Measurements from ENCODE around the gene CIDEA. TPM values are rescaled to one million over a fixed set of nuclear protein-coding genes. Genes with fewer than 3 reads are reported as not detected.

Gene CIDEA
- total RNA-seq, 1 experiment from 2014 or later = 0.50 TPM

DNA sequence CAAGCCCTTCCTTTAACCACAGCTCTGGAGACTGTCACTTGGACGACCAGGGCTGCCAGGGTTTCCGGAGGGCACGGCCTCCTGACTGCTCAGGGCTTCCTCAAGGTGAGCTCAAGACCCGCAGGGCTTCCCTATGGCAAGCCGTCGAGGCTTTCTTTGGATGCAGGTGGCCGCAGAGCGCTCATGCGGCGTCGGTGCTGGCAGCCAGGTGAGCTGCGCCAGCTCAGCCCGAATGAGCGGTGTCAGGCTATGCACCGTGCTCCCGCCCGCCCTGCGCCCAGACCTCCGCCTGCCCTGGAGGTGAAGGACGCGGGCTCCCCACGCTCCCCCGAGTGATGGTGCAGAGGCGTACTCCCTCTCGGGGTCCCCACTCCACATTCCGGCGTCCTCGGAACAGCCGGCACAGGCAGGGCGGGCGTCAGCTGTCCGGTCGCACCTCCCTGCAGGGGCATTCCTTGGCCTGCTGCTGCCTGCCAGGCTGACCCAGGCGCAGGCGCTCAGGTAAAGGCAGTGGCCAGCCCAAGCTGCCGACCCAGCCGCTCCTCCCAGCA, 33.0 kb downstream of the CIDEA start (continued):
- TF ChIP-seq ZNF263 (CRISPR knock-in tag; IDR thresholded peaks at IDR 0.05; ENCODE audit: low read depth) = peak; percentile 54; the same call in 1 of the 2 replicates
- TF ChIP-seq FOXJ3 (CRISPR knock-in tag; IDR thresholded peaks at IDR 0.05; ENCODE audit: borderline replicate concordance) = no peak
- TF ChIP-seq, protein P1, sequence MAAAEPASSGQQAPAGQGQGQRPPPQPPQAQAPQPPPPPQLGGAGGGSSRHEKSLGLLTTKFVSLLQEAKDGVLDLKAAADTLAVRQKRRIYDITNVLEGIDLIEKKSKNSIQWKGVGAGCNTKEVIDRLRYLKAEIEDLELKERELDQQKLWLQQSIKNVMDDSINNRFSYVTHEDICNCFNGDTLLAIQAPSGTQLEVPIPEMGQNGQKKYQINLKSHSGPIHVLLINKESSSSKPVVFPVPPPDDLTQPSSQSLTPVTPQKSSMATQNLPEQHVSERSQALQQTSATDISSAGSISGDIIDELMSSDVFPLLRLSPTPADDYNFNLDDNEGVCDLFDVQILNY (CRISPR knock-in tag; IDR thresholded peaks at IDR 0.05) = no peak
- TF ChIP-seq NR1H2 (CRISPR knock-in tag; IDR thresholded peaks at IDR 0.05) = no peak
- TF ChIP-seq, protein P2, sequence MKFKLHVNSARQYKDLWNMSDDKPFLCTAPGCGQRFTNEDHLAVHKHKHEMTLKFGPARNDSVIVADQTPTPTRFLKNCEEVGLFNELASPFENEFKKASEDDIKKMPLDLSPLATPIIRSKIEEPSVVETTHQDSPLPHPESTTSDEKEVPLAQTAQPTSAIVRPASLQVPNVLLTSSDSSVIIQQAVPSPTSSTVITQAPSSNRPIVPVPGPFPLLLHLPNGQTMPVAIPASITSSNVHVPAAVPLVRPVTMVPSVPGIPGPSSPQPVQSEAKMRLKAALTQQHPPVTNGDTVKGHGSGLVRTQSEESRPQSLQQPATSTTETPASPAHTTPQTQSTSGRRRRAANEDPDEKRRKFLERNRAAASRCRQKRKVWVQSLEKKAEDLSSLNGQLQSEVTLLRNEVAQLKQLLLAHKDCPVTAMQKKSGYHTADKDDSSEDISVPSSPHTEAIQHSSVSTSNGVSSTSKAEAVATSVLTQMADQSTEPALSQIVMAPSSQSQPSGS (CRISPR knock-in tag; IDR thresholded peaks at IDR 0.05; ENCODE audit: borderline replicate concordance, low read depth) = no peak
- TF ChIP-seq, protein P3, sequence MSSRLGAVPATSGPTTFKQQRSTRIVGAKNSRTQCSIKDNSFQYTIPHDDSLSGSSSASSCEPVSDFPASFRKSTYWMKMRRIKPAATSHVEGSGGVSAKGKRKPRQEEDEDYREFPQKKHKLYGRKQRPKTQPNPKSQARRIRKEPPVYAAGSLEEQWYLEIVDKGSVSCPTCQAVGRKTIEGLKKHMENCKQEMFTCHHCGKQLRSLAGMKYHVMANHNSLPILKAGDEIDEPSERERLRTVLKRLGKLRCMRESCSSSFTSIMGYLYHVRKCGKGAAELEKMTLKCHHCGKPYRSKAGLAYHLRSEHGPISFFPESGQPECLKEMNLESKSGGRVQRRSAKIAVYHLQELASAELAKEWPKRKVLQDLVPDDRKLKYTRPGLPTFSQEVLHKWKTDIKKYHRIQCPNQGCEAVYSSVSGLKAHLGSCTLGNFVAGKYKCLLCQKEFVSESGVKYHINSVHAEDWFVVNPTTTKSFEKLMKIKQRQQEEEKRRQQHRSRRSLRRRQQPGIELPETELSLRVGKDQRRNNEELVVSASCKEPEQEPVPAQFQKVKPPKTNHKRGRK (CRISPR knock-in tag; IDR thresholded peaks at IDR 0.05; ENCODE audit: borderline replicate concordance) = no peak
- TF ChIP-seq, protein P4, sequence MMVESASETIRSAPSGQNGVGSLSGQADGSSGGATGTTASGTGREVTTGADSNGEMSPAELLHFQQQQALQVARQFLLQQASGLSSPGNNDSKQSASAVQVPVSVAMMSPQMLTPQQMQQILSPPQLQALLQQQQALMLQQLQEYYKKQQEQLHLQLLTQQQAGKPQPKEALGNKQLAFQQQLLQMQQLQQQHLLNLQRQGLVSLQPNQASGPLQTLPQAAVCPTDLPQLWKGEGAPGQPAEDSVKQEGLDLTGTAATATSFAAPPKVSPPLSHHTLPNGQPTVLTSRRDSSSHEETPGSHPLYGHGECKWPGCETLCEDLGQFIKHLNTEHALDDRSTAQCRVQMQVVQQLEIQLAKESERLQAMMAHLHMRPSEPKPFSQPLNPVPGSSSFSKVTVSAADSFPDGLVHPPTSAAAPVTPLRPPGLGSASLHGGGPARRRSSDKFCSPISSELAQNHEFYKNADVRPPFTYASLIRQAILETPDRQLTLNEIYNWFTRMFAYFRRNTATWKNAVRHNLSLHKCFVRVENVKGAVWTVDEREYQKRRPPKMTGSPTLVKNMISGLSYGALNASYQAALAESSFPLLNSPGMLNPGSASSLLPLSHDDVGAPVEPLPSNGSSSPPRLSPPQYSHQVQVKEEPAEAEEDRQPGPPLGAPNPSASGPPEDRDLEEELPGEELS (CRISPR knock-in tag; IDR thresholded peaks at IDR 0.05) = no peak
- TF ChIP-seq ZBTB21 (CRISPR knock-in tag; IDR thresholded peaks at IDR 0.05; ENCODE audit: borderline replicate concordance) = no peak
- no peak for TF ChIP-seq IRF2 (CRISPR knock-in tag; IDR thresholded peaks at IDR 0.05; ENCODE audit: borderline replicate concordance, low read depth)
- TF ChIP-seq ELF4 (CRISPR knock-in tag; IDR thresholded peaks at IDR 0.05; ENCODE audit: low read depth) = no peak
- TF ChIP-seq PRRX2 (CRISPR knock-in tag; IDR thresholded peaks at IDR 0.05) = no peak
- no peak for TF ChIP-seq TP53 (CRISPR knock-in tag; IDR thresholded peaks at IDR 0.05)
- no peak for TF ChIP-seq CREM (CRISPR knock-in tag; IDR thresholded peaks at IDR 0.05)
- TF ChIP-seq ZNF396 (CRISPR knock-in tag; IDR thresholded peaks at IDR 0.05; ENCODE audit: borderline replicate concordance) = no peak
- TF ChIP-seq, protein P5, sequence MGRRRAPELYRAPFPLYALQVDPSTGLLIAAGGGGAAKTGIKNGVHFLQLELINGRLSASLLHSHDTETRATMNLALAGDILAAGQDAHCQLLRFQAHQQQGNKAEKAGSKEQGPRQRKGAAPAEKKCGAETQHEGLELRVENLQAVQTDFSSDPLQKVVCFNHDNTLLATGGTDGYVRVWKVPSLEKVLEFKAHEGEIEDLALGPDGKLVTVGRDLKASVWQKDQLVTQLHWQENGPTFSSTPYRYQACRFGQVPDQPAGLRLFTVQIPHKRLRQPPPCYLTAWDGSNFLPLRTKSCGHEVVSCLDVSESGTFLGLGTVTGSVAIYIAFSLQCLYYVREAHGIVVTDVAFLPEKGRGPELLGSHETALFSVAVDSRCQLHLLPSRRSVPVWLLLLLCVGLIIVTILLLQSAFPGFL (CRISPR knock-in tag; IDR thresholded peaks at IDR 0.05; ENCODE audit: borderline replicate concordance) = no peak
- TF ChIP-seq ZNF138 (CRISPR knock-in tag; conservative IDR thresholded peaks at IDR 0.05) = no peak
- TF ChIP-seq, protein P6, sequence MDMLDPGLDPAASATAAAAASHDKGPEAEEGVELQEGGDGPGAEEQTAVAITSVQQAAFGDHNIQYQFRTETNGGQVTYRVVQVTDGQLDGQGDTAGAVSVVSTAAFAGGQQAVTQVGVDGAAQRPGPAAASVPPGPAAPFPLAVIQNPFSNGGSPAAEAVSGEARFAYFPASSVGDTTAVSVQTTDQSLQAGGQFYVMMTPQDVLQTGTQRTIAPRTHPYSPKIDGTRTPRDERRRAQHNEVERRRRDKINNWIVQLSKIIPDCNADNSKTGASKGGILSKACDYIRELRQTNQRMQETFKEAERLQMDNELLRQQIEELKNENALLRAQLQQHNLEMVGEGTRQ (CRISPR knock-in tag; IDR thresholded peaks at IDR 0.05) = no peak
- TF ChIP-seq, protein P7, sequence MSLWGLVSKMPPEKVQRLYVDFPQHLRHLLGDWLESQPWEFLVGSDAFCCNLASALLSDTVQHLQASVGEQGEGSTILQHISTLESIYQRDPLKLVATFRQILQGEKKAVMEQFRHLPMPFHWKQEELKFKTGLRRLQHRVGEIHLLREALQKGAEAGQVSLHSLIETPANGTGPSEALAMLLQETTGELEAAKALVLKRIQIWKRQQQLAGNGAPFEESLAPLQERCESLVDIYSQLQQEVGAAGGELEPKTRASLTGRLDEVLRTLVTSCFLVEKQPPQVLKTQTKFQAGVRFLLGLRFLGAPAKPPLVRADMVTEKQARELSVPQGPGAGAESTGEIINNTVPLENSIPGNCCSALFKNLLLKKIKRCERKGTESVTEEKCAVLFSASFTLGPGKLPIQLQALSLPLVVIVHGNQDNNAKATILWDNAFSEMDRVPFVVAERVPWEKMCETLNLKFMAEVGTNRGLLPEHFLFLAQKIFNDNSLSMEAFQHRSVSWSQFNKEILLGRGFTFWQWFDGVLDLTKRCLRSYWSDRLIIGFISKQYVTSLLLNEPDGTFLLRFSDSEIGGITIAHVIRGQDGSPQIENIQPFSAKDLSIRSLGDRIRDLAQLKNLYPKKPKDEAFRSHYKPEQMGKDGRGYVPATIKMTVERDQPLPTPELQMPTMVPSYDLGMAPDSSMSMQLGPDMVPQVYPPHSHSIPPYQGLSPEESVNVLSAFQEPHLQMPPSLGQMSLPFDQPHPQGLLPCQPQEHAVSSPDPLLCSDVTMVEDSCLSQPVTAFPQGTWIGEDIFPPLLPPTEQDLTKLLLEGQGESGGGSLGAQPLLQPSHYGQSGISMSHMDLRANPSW (CRISPR knock-in tag; conservative IDR thresholded peaks at IDR 0.05; ENCODE audit: low read depth) = no peak
- no peak for TF ChIP-seq SP1 (CRISPR knock-in tag; conservative IDR thresholded peaks at IDR 0.05)
- no peak for TF ChIP-seq OVOL2 (CRISPR knock-in tag; IDR thresholded peaks at IDR 0.05; ENCODE audit: borderline replicate concordance)
- 0 out of 2 replicates have a peak, but pooled peaks have one; percentile 1 for TF ChIP-seq ZNF121 (CRISPR knock-in tag; IDR thresholded peaks at IDR 0.05)
- no peak for TF ChIP-seq MYBL2 (CRISPR knock-in tag; IDR thresholded peaks at IDR 0.05)
- no peak for TF ChIP-seq SOX15 (CRISPR knock-in tag; IDR thresholded peaks at IDR 0.05)
- TF ChIP-seq, protein P8, sequence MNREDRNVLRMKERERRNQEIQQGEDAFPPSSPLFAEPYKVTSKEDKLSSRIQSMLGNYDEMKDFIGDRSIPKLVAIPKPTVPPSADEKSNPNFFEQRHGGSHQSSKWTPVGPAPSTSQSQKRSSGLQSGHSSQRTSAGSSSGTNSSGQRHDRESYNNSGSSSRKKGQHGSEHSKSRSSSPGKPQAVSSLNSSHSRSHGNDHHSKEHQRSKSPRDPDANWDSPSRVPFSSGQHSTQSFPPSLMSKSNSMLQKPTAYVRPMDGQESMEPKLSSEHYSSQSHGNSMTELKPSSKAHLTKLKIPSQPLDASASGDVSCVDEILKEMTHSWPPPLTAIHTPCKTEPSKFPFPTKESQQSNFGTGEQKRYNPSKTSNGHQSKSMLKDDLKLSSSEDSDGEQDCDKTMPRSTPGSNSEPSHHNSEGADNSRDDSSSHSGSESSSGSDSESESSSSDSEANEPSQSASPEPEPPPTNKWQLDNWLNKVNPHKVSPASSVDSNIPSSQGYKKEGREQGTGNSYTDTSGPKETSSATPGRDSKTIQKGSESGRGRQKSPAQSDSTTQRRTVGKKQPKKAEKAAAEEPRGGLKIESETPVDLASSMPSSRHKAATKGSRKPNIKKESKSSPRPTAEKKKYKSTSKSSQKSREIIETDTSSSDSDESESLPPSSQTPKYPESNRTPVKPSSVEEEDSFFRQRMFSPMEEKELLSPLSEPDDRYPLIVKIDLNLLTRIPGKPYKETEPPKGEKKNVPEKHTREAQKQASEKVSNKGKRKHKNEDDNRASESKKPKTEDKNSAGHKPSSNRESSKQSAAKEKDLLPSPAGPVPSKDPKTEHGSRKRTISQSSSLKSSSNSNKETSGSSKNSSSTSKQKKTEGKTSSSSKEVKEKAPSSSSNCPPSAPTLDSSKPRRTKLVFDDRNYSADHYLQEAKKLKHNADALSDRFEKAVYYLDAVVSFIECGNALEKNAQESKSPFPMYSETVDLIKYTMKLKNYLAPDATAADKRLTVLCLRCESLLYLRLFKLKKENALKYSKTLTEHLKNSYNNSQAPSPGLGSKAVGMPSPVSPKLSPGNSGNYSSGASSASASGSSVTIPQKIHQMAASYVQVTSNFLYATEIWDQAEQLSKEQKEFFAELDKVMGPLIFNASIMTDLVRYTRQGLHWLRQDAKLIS (CRISPR knock-in tag; IDR thresholded peaks at IDR 0.05; ENCODE audit: borderline replicate concordance) = no peak
- no peak for TF ChIP-seq KAT7 (CRISPR knock-in tag; IDR thresholded peaks at IDR 0.05; ENCODE audit: borderline replicate concordance)
